ENCODE data around the gene GPC6.
A peak's percentile ranks its signal among the peaks of the same experiment; 100 is the strongest.

GRCh38 chr13:93963266-93964145 is 736.9 kb downstream of the GPC6 start:
- TF ChIP-seq CTCF (IDR thresholded peaks at IDR 0.05; ENCODE audit: low read depth, low read length, missing input control), result no peak
- TF ChIP-seq ZBTB33 (IDR thresholded peaks at IDR 0.05), result no peak
- TF ChIP-seq FOXA2 (IDR thresholded peaks at IDR 0.05), result peak; percentile 15
- no peak for TF ChIP-seq TAF1 (conservative IDR thresholded peaks at IDR 0.05)
- no peak for TF ChIP-seq HNF4A (conservative IDR thresholded peaks at IDR 0.05)
- no peak for TF ChIP-seq SP1 (IDR thresholded peaks at IDR 0.05)
- TF ChIP-seq JUND (IDR thresholded peaks at IDR 0.05), result peak; percentile 44 to 86

Measured in liver (tissue), 3 donors.